Esophagus (tissue), 2 donors: Measurements from ENCODE around the gene HLCS. TPM values are rescaled to one million over a fixed set of nuclear protein-coding genes. Genes with fewer than 3 reads are reported as not detected.

Experiments used
- H3K27ac ChIP-seq, 2 donors: one replicate each; pipeline ENCODE4 v1.5.1; 2013; ENCODE audit warnings: low read depth in 2 of 2, mild to moderate bottlenecking in 2 of 2, inconsistent platforms in 1 of 2, low read length in 1 of 2, moderate library complexity in 1 of 2
- H3K27me3 ChIP-seq, 2 donors: one replicate each; pipeline ENCODE4 v1.6.1; 2013; ENCODE audit warnings: low read length in 2 of 2, control low read depth in 1 of 2, mild to moderate bottlenecking in 1 of 2; ENCODE audit not compliant: insufficient read depth in 2 of 2, control insufficient read depth in 1 of 2
- H3K36me3 ChIP-seq, 2 donors: one replicate each; pipeline ENCODE4 v1.6.1; 2013; ENCODE audit warnings: low read length in 1 of 2; ENCODE audit not compliant: control insufficient read depth in 2 of 2, insufficient read depth in 2 of 2
- H3K4me1 ChIP-seq, 2 donors: one replicate each; pipeline ENCODE4 v1.6.1; 2013; ENCODE audit warnings: low read length in 1 of 2; ENCODE audit not compliant: control insufficient read depth in 2 of 2, insufficient read depth in 2 of 2
- H3K4me3 ChIP-seq, 2 donors: one replicate each; pipeline ENCODE4 v1.5.1; 2013; ENCODE audit warnings: low read length in 2 of 2, mild to moderate bottlenecking in 2 of 2, low read depth in 1 of 2, moderate library complexity in 1 of 2
- H3K9me3 ChIP-seq, 2 donors: one replicate each; pipeline ENCODE4 v1.6.1; 2013; ENCODE audit warnings: mild to moderate bottlenecking in 2 of 2, low read depth in 1 of 2, low read length in 1 of 2, moderate library complexity in 1 of 2; ENCODE audit not compliant: control insufficient read depth in 2 of 2, insufficient read depth in 1 of 2
- WGBS, 2 donors: extraction: QIAGEN DNeasy Blood & Tissue Kit; methylation state at CpG; one replicate each; pipeline ENCODE4 v1.1.7; 2013; 5-methylcytosine and 5-hydroxymethylcytosine counted together
- polyA plus RNA-seq, 2 donors: library from polyadenylated mRNA; stranded (reverse); fragments of 200-250 nt; gene quantifications; one replicate each; pipeline ENCODE4 v1.2.3, GENCODE V29; 2013
- donor health status: healthy with polysubstance abuse.
- donor health status: Bipolar disorder and iron deficiency.

HLCS gene
- polyA plus RNA-seq, 2 donors = 3.9 to 4.8 TPM

DNA sequence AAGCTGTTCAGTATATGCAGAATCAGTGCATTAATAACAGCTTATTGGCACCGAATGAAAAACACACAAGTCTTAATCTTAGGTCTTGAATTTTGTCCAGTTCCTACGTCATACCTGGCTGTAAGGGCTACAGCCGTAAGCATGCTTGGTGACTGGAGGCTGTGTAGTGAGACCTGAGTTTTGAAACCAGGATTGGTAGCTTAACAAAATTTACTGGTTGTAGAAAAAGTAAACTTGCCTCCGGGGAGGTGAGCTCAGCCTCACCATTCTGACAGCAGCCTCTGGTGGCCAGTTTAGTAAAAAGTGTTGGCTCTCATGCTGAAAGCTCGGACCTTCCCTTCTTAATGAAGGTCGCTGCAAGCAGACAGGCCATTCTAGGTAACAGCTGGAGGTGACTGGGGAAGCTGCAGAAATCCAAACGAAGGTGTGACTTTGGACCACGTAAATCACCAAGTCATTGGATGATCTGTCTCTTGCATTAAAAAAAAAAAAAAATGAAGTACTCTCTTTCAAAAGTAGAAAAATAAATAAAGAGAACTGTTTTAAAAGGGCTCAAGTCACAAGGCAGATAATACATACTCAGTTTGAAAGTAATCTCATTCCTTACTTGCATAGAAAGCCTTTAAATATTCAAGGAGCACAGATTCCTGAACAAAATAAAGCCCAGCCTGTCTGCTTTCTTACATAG is 48.9 kb downstream of the HLCS start:
- Histone ChIP-seq H3K4me1 (no peaks in the 10 kb centered on the region), H3K4me3 (no peak overlapping the region), H3K27me3 (no peaks in the 10 kb centered on the region), H3K9me3 (no peaks in the 10 kb centered on the region), H3K27ac (no peak overlapping the region), H3K36me3 (no peaks in the 10 kb centered on the region)
- 41% methylated on average over 8 of the region's 8 CpGs for WGBS, 2 donors

- no peaks in the 10 kb centered on the region for H3K27me3 ChIP-seq
- no peaks in the 10 kb centered on the region for H3K4me1 ChIP-seq
- no peak overlapping the region for H3K4me3 ChIP-seq
- H3K27ac ChIP-seq = no peak overlapping the region
- H3K36me3 ChIP-seq = no peaks in the 10 kb centered on the region
- WGBS, 2 donors = 81 to 89% methylated on average over 3 of the region's 3 CpGs
- no peaks in the 10 kb centered on the region for H3K9me3 ChIP-seq
Measured at GRCh38 chr21:36916718-36917117, 49.8 kb downstream of the HLCS start.

DNA sequence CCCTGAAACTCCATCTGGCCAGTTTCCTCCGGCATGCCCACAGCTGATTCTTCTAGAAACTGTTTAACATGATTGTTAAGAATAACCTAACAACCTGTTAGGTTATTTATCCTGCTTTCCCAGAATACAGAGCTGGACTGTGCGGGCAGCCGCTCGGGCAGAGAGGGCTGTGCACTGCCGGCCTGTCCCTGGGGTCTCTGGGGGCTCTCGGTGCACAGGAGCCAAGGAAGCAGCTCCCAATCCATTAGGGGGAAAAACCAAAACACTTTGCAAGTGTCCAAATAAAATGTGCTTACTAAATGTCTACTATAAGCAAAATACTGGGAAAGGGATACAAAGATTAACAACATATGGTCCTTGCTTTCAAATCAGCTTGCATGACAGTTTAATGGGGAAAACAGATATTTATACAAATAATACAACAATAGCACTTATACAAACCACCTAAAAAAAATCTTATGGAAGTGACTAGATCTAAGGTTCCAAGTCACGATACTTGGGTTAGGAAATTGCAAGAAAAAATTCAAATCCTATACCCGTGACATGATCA is 50.7 kb downstream of the HLCS start:
- H3K4me3 ChIP-seq = no peak overlapping the region
- WGBS, 2 donors = 90 to 91% methylated on average over 8 of the region's 8 CpGs
- no peaks in the 10 kb centered on the region for H3K4me1 ChIP-seq
- no peaks in the 10 kb centered on the region for H3K9me3 ChIP-seq
- no peaks in the 10 kb centered on the region for H3K27me3 ChIP-seq
- no peak overlapping the region for H3K27ac ChIP-seq
- no peaks in the 10 kb centered on the region for H3K36me3 ChIP-seq

DNA sequence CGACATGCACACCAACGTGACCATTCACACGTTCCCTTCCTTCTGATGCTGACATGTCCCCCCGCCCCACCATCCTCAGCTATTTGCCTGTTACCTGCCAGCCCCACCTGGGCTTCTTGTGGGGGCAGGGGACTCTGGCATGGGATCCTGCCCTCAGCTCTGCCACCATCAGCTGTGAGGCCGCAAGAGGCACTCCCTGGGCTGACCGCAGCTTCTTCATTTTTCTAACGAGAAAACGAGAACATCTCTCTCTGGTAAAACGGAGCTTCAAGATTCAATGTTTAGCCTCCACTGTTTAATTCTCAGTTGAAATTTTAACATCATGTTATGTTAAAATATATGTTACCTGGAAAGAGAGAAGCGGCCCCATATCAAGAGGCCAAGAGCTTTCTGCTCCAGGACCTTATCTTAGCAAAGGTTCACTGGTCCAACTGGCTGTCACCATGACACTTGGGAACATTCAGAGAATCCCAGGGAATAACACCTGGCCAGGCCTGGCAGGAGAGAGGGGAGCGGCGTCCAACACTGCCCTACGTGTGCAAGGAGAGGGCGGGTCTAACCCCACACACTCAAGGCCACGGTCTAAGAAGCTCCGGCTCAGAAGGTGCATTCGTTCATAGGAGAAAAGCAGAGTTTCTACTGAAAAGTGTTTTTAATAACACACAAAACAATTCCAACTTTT is 51.3 kb downstream of the HLCS start:
- peaks cover 0 to 3% of the 10 kb centered on the region in 2 donors for H3K4me1 ChIP-seq
- H3K27ac ChIP-seq = no peak overlapping the region
- no peaks in the 10 kb centered on the region for H3K9me3 ChIP-seq
- H3K36me3 ChIP-seq = no peaks in the 10 kb centered on the region
- H3K27me3 ChIP-seq = no peaks in the 10 kb centered on the region
- no peak overlapping the region for H3K4me3 ChIP-seq
- WGBS, 2 donors = 83 to 95% methylated on average over 17 of the region's 17 CpGs

GRCh38 chr21:36914244-36915013 is 52.0 kb downstream of the HLCS start:
- Histone ChIP-seq H3K9me3 (no peaks in the 10 kb centered on the region), H3K4me1 (peaks cover 0 to 3% of the 10 kb centered on the region in 2 donors), H3K4me3 (no peak overlapping the region), H3K27me3 (no peaks in the 10 kb centered on the region), H3K36me3 (no peaks in the 10 kb centered on the region), H3K27ac (no peak overlapping the region)
- 94 to 95% methylated on average over 18 of the region's 18 CpGs for WGBS, 2 donors

GRCh38 chr21:36913247-36914169 is 53.0 kb downstream of the HLCS start:
- 96% methylated on average over 8 of the region's 8 CpGs for WGBS, 2 donors
- Histone ChIP-seq H3K9me3 (no peaks in the 10 kb centered on the region), H3K4me1 (peaks cover 0 to 3% of the 10 kb centered on the region in 2 donors), H3K27ac (no peak overlapping the region), H3K4me3 (no peak overlapping the region), H3K27me3 (no peaks in the 10 kb centered on the region), H3K36me3 (no peaks in the 10 kb centered on the region)

- 79 to 88% methylated on average over 17 of the region's 17 CpGs for WGBS, 2 donors
- peaks cover 0 to 3% of the 10 kb centered on the region in 2 donors for H3K4me1 ChIP-seq
- H3K27ac ChIP-seq = peak overlapping the region; percentile 18 to 54
Measured at GRCh38 chr21:36910581-36911307, 55.7 kb downstream of the HLCS start.

DNA sequence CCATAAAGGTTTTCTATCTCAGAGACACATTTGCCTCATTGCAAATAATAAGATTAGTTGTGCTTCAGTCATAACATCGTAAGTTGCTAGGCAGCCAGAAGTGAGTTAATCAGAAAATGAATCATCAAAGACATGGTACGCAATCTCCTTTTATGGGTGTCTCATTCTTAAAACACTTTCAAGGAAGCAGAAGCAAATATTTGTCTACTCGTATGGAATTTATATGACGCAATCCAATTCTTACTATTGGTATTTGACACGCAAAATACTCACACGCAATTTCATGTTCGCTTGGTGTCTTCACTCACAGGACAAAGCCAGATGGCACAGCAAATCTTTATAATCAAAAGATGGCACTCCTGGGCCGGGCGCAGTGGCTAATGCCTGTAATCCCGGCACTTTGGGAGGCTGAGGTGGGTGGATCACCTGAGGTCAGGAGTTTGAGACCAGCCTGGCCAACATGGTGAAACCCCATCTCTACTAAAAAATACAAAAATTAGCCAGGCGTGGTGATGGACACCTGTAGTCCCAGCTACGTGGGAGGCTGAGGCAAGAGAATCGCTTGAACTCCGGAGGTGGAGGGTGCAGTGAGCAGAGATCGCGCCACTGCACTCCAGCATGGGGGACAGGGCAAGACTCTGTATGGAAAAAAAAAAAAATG is 56.4 kb downstream of the HLCS start:
- Histone ChIP-seq H3K27ac (peak overlapping the region; percentile 54 to 60), H3K27me3 (no peaks in the 10 kb centered on the region), H3K4me1 (peaks cover 0 to 3% of the 10 kb centered on the region in 2 donors), H3K4me3 (no peak overlapping the region), H3K9me3 (no peaks in the 10 kb centered on the region), H3K36me3 (no peaks in the 10 kb centered on the region)
- WGBS, 2 donors = 63% methylated on average over 16 of the region's 16 CpGs

More at GRCh38 chr21:36910581-36911307, 55.7 kb downstream of the HLCS start:
- no peak overlapping the region for H3K4me3 ChIP-seq
- H3K27me3 ChIP-seq = no peaks in the 10 kb centered on the region
- H3K9me3 ChIP-seq = no peaks in the 10 kb centered on the region
- H3K36me3 ChIP-seq = no peaks in the 10 kb centered on the region
